GM20431 (cell line): ENCODE data around the gene SIX4.

Source experiments
- in situ Hi-C: fragments of 300-500 bp; cut with MseI, MboI; formaldehyde crosslinking; loops from one replicate; pipeline ENCODE4 v1.15.0; 2020; ENCODE audit warnings: low sequenced_read_pairs; ENCODE audit not compliant: unreplicated experiment

Gene SIX4

DNA sequence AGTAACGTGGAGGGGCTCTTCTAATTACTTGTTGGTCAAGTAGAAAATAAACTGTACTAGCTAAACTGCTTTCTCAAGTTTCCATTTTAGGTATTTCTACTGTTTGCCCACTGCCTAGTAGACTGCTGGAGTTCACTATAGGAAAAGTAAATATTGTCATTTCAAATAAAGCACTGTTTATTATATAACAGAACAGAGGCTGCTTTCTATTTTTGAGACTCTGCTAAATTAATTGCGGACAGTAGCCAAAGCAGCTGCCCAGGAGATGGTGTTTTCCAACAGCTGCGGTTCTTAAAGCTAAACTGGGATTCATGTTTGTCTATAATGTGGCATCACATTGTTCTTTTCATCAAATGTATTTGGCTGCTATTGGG, 59.0 kb downstream of the SIX4 start:
- in situ Hi-C loops = no loop called here

DNA sequence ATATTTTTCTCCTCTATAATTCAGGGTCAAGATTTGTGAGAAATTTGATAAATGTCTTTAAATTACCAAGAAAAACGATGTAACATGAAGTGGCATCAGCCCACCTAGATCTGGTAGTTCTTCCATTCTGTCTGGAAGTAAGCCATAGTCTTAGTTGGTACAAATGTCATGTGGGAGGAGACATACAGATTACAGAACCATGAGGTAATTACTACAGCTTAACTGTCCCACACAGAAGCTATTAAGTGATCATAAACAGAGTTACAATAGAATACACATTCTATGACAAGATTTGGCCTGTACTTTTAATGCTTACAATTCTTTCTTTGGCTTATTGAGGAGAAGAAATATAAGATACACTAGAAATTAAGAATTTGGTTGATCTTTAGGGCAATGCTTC, 61.2 kb downstream of the SIX4 start:
- in situ Hi-C loops = no loop called here

DNA sequence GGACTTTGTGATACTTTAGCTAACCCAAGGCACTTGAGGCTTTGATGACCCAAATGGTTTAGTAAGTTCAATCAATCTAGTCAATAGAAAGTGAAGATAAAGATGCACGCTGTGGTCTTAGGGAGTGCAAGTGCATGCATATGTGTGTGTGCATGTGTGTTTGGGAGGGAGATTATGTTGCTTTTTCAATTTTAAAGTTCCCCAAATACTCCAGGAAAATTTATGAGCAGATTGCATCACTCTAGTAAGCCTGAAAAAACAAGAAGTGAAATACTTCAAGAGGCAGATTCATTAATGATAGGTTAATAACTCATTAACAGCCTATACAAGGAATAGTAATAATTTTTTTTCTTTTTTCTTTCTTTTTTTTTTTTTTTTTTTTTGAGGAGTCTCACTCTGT, 62.4 kb downstream of the SIX4 start:
- in situ Hi-C loops = no loop called here
